ENCODE data around the gene CHST11.
"Not testable (repeated sequence)": the region's sequence is repeated elsewhere in the genome, so short reads cannot be mapped to it uniquely, and the experiment has no call there.

CHST11 gene

DNA sequence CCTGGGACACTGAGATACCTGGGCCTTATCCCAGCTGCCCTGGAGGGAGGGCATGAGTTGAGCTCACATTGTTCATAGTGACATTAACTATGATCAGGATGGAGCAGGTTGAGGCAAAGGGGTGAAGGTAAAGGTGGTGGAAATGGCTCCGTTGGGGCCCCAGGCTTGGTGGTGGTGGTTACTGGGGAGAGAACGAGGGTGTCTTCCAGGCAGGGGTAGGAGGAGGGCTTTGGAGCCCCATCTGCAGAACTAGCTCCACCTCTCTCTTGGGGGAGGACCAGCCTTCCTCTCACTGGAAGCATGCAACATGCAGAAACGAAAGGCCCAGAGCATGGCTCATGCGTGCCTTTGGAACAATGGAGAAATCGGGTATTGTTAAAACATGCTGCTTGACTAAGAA is 284.3 kb downstream of the CHST11 start:
- DNase-seq (ENCODE audit: low read depth), result no peak

DNA sequence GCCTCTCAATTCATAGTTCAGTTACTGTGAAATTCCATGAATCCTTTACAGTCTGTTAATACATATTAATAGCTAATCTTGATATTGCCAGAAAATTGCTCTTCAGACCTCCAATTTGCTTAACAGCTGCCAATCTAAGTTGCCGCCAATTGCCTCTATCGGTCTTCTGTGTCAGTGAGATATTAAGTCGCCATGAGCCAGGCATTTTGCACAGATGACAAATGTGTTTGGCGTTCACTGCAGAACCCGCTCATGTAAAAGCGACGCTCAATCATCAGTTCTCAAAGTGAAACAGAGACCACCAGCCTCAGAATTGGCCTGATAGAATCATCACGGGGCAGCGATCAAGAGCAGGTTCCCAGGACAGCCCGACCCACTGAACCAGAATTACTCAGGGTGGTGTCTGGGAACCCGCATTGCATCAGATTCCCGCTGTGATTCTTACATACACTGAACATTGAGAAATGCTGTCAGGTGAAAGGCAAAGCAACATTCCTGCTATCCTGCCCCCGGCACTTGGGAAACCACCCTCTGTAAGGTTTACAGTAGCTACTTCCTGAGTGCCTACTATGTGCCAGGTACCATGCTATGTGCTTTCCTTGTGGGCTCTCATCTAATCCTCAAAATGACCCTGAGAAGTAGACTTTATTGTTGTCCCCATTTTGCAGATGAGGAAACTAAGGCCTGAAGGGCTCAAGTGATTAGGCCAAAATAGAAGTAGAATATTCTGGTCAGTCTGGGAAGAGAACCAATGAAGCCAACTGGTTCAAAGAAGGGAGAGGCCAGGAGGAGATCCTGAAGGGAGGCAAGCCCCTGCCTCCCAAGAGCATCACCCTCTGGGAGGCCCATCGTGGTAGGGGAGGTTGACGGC is 285.0 kb downstream of the CHST11 start:
- DNase-seq (ENCODE audit: low read depth), result no peak

GRCh38 chr12:104742551-104743201 is 285.9 kb downstream of the CHST11 start:
- no peak for DNase-seq (ENCODE audit: low read depth)

DNA sequence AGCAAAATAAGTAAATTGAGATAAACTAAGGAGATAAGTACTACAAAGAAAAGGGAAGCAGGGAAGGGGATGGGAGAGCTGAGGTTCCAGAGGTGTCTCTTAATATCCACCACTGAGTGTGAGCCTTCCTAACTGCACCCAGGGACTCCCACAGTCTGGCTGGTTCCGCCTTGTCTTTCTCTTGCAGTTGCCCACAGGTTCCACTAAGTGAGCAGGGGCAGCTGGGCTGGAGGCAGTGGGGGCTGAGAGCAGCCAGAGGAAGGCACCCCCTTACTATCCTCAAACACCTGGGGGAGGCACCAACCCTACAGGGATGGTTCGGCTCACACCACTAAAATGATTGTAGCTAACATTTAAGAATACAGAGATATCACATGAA is 286.4 kb downstream of the CHST11 start:
- no peak for DNase-seq (ENCODE audit: low read depth)

- not testable (repeated sequence) for DNase-seq (ENCODE audit: low read depth)
Measured at GRCh38 chr12:104743753-104744548, 287.2 kb downstream of the CHST11 start.

DNA sequence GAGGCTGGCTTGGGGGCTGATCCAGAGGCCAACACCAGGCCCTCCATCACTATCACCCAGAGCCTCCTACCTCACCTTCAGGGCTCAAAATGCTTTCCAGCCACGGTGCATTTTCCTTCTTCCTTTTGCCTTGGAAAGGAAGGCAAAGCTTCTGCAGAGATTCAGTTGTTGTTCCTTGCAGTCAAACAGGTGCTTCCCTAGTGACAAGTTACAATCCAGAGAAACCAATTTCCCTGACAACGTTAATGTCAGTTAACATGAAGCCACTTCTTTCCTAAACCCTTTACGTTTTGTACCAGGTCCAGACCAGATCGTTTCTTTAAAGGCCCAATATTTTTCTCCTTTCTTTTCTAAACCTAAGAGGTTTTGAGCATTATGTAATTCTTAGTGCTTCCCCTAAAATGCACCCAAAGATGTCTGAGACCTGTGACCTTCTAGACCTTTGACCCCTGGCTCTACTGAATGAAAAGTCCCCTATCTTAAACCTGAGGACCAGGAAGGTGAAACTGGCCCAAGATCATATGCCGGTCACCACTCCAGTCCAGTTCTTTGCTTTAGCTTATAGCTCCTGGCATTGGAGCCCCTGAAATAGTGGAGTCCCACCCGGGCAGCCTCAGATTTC is 289.8 kb downstream of the CHST11 start:
- DNase-seq (ENCODE audit: low read depth), result no peak

DNA sequence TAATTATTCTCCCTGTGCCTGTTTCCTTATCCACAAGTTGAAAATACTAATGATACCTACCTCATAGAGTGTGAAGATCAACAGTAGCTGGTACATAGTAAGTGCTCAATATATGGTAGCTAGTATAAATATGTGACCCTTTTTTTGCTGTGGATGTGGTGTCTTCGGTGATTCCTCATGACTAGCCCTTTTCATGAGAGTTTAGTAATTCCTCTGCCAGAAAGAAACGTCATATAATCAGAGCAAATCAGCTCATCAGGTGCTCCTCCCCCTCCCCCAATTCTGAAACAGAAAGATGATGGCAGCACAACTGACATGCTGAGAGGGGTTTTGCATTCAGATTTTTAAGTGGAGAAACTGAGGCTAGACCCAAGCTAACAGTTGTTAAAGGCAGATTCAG is 290.6 kb downstream of the CHST11 start:
- no peak for DNase-seq (ENCODE audit: low read depth)

GRCh38 chr12:104747955-104748354 is 291.2 kb downstream of the CHST11 start:
- DNase-seq (ENCODE audit: low read depth), result no peak

GRCh38 chr12:104748356-104748755 is 291.6 kb downstream of the CHST11 start:
- DNase-seq (ENCODE audit: low read depth), result no peak

DNA sequence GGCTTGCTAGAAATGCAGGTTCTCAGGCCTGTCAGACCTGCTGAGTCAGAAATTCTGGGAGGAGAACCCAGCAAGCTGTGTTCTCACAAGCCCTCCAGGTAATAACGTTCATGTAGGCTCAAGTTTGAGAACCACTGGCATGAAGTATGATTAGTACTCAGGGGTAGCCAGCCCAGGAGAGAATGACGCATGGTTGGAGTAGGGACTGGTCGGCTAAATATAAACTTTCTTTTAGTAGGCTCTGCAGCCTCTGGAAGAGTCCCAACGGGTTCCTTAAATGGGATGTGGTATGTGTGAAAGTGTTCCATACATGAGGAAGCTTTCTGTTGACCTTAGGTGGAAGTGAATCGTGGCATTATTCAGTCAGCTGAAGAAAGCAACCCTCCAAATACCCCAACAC is 292.0 kb downstream of the CHST11 start:
- peak; percentile 61 for DNase-seq (ENCODE audit: low read depth)

GRCh38 chr12:104749545-104749944 is 292.8 kb downstream of the CHST11 start:
- no peak for DNase-seq (ENCODE audit: low read depth)

- DNase-seq (ENCODE audit: low read depth), result peak; percentile 83
Measured at GRCh38 chr12:104750061-104750460, 293.3 kb downstream of the CHST11 start.

DNA sequence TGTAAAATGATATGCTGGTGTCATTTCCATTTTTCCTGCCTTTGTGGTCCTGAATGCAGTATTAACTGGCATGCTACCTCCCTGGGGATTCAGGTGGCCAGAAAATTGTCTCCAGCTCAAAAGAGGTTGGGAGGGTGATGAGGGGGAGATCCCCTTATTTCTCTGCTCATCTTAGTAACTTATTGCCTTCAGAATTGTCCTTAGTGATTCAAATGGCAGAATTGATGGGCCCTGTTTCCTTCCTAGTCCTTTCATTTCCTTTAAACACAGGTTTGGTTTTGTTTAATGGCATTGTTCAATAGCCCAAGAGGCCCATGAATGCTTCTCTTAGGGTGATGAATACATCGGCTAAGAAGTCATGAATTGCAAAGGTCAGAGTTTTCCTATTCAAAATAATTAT is 294.4 kb downstream of the CHST11 start:
- DNase-seq (ENCODE audit: low read depth), result no peak

GRCh38 chr12:104751594-104751993 is 294.8 kb downstream of the CHST11 start:
- no peak for DNase-seq (ENCODE audit: low read depth)

GRCh38 chr12:104752016-104752415 is 295.3 kb downstream of the CHST11 start:
- DNase-seq (ENCODE audit: low read depth), result no peak

- no peak for DNase-seq (ENCODE audit: low read depth)
Measured at GRCh38 chr12:104752881-104753280, 296.1 kb downstream of the CHST11 start.

GRCh38 chr12:104756901-104757300 is 300.2 kb downstream of the CHST11 start:
- no peak for DNase-seq (ENCODE audit: low read depth)

DNA sequence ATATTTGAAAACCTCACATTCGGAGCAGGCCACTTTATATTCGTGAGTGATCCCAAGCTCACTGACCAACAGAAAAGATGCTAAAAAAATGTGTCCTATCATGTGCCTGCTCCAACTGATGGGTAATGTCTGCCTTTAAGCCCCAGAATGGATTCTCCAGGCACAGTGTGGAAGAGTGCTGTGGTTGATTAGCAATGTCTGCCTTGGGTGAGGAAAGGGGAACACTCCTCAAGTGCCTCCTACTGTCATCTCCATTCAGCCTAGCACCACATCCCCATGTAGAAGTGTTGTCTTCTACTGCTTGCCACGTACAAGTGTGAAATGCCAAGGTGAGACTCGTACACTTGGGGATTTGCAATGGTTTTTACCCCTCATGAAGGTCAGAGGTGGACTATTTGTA is 302.0 kb downstream of the CHST11 start:
- no peak for DNase-seq (ENCODE audit: low read depth)

DNA sequence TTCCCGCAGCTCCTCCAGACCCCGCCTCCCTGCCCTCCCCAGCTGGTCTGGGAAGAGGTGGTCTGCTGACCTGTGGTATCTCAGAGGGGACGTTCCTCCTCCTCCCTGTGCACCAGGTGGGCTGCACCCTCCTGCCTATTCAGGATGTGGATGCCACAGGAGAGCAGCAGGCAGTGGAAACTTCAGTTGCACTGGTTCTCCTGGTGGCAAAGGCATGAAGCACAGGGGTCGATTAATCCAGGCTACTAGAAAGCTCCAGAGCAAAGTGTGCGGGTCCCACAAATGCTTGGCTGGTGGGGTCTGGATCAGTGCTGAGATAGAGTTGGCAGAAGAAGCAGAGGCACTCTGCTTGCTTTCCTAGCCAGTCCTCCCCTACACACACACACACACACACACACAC is 304.3 kb downstream of the CHST11 start:
- DNase-seq (ENCODE audit: low read depth), result no peak

DNA sequence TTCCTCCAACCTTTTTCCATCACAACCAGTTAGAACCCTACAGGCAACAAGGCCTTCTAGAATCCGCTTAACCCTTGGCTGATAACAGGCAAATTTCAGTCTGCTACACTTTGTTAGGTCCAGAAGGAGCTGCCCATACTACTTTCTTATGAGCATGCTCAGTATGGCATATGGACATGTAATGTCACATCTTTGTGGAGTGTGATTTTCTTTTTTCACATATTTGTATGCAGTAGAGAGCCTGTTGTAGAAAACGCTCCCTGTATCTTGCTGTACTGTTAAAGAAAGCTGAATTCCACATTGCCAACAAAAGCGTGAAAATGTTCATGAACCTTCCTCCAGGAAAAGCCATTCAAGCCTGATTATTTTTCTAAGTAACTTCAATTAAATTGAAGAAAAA is 304.9 kb downstream of the CHST11 start:
- no peak for DNase-seq (ENCODE audit: low read depth)

- DNase-seq (ENCODE audit: low read depth), result peak; percentile 78
Measured at GRCh38 chr12:104763168-104763805, 306.5 kb downstream of the CHST11 start.
